ENCODE measurements around the gene SHROOM3.

DNA sequence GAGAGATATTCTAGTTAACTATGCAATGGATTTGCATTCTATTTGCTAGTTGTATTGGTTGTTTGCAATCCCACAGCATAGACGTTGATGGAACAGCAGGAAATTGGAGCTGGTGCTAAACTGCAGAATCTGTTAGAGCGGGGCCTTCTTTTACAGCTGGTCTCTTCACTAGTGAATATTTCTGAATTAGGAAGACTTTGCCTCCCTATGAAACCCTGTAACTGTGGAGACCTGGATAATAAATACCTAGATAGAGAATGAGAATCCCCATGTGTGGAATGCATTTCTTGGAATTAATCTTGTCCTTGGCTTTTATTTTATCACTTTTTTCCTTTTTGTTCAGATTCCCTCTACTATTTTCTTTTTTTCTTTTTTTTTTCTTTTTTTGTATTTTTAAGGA is 109.7 kb downstream of the SHROOM3 start:
- TF ChIP-seq, protein P1, sequence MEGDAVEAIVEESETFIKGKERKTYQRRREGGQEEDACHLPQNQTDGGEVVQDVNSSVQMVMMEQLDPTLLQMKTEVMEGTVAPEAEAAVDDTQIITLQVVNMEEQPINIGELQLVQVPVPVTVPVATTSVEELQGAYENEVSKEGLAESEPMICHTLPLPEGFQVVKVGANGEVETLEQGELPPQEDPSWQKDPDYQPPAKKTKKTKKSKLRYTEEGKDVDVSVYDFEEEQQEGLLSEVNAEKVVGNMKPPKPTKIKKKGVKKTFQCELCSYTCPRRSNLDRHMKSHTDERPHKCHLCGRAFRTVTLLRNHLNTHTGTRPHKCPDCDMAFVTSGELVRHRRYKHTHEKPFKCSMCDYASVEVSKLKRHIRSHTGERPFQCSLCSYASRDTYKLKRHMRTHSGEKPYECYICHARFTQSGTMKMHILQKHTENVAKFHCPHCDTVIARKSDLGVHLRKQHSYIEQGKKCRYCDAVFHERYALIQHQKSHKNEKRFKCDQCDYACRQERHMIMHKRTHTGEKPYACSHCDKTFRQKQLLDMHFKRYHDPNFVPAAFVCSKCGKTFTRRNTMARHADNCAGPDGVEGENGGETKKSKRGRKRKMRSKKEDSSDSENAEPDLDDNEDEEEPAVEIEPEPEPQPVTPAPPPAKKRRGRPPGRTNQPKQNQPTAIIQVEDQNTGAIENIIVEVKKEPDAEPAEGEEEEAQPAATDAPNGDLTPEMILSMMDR (IDR thresholded peaks at IDR 0.05), result no peak
- no peak for TF ChIP-seq SMC3 (IDR thresholded peaks at IDR 0.05)
- TF ChIP-seq POLR2A (IDR thresholded peaks at IDR 0.05; ENCODE audit: low read length), result no peak
- TF ChIP-seq RFX5 (IDR thresholded peaks at IDR 0.05), result no peak
- TF ChIP-seq, protein P2, sequence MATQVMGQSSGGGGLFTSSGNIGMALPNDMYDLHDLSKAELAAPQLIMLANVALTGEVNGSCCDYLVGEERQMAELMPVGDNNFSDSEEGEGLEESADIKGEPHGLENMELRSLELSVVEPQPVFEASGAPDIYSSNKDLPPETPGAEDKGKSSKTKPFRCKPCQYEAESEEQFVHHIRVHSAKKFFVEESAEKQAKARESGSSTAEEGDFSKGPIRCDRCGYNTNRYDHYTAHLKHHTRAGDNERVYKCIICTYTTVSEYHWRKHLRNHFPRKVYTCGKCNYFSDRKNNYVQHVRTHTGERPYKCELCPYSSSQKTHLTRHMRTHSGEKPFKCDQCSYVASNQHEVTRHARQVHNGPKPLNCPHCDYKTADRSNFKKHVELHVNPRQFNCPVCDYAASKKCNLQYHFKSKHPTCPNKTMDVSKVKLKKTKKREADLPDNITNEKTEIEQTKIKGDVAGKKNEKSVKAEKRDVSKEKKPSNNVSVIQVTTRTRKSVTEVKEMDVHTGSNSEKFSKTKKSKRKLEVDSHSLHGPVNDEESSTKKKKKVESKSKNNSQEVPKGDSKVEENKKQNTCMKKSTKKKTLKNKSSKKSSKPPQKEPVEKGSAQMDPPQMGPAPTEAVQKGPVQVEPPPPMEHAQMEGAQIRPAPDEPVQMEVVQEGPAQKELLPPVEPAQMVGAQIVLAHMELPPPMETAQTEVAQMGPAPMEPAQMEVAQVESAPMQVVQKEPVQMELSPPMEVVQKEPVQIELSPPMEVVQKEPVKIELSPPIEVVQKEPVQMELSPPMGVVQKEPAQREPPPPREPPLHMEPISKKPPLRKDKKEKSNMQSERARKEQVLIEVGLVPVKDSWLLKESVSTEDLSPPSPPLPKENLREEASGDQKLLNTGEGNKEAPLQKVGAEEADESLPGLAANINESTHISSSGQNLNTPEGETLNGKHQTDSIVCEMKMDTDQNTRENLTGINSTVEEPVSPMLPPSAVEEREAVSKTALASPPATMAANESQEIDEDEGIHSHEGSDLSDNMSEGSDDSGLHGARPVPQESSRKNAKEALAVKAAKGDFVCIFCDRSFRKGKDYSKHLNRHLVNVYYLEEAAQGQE (IDR thresholded peaks at IDR 0.05), result no peak
- TF ChIP-seq JUNB (IDR thresholded peaks at IDR 0.05), result no peak
- no peak for TF ChIP-seq CHD2 (IDR thresholded peaks at IDR 0.05; ENCODE audit: low read length, partially characterized antibody)
- TF ChIP-seq, protein P3, sequence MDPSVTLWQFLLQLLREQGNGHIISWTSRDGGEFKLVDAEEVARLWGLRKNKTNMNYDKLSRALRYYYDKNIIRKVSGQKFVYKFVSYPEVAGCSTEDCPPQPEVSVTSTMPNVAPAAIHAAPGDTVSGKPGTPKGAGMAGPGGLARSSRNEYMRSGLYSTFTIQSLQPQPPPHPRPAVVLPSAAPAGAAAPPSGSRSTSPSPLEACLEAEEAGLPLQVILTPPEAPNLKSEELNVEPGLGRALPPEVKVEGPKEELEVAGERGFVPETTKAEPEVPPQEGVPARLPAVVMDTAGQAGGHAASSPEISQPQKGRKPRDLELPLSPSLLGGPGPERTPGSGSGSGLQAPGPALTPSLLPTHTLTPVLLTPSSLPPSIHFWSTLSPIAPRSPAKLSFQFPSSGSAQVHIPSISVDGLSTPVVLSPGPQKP (IDR thresholded peaks at IDR 0.05; ENCODE audit: low read depth, low read length), result no peak
